NCI-H2196 treated with DMSO at 0.1 percent for 48 hours (cell line): ENCODE data around the gene PRR14L.
A peak's percentile ranks its signal among the peaks of the same experiment; 100 is the strongest.
"Not testable (repeated sequence)": the region's sequence is repeated elsewhere in the genome, so short reads cannot be mapped to it uniquely, and the experiment has no call there.

Source experiments
- DNase-seq: peaks from one replicate; lab custom pipeline; 2025; ENCODE audit not compliant: unreplicated experiment; lab: John Stamatoyannopoulos, UW

PRR14L gene

GRCh38 chr22:31749636-31750364, at the start of gene PRR14L:
Gene PRR14L, minus strand, starts transcription at chr22:31750132. Its CDS starts 11,272 bp downstream, at chr22:31738860.
- peak; percentile 68 for DNase-seq

GRCh38 chr22:31799358-31799757, 49.4 kb upstream of the PRR14L start:
- not testable (repeated sequence) for DNase-seq

- no peak for DNase-seq
Measured at GRCh38 chr22:31790240-31790639, 40.3 kb upstream of the PRR14L start.

GRCh38 chr22:31789803-31790202, 39.9 kb upstream of the PRR14L start:
- no peak for DNase-seq

- no peak for DNase-seq
Measured at GRCh38 chr22:31776231-31776630, 26.3 kb upstream of the PRR14L start.

- DNase-seq: no peak
Measured at GRCh38 chr22:31773416-31773815, 23.5 kb upstream of the PRR14L start.

- DNase-seq: no peak
Measured at GRCh38 chr22:31768422-31769059, 18.6 kb upstream of the PRR14L start.

GRCh38 chr22:31764785-31765184, 14.9 kb upstream of the PRR14L start:
- no peak for DNase-seq

- not testable (repeated sequence) for DNase-seq
Measured at GRCh38 chr22:31758860-31759259, 8.9 kb upstream of the PRR14L start.

DNA sequence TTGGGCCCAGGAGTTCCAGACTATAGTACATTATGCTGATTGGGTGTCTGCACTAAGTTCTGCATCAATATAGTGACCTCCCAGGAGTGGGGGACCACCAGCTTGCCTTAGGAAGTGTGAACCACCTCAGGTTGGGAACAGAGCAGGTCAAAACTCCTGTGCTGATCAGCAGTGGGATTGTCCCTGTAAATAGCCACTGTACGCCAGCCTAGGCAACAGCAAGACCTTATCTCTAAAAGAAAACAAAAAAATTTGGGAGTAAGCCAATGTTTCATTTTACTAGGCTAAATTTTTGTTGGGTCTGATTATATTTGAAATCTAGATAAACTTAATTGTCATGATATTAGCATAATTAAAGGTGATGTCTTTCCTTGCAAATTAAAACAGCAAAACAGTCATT, 7.3 kb upstream of the PRR14L start:
- no peak for DNase-seq

DNA sequence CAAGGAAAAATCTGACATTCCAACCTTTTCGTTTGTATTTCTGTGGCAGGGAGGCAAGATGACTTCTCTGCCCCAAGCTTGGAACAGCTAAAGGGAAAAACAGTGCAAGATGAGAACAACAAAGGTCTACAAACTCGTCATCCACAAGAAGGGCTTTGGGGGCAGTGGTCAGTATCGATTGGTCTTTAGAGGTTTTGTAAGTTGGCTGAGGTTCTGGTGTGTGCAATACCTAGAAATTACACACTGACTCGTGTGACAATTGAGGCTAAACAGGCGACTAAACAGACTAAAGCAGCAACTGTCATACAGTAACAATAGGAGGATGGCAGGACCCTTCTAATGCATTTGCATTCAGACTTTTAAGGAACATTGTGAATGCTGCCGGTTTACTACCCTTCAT, 4.9 kb upstream of the PRR14L start:
- no peak for DNase-seq

- DNase-seq: peak; percentile 51
Measured at GRCh38 chr22:31753634-31754501, 3.9 kb upstream of the PRR14L start, which contains the start of gene DEPDC5. Gene DEPDC5, plus strand, starts transcription at chr22:31754019. Its CDS starts 903 bp downstream, at chr22:31754922.

DNA sequence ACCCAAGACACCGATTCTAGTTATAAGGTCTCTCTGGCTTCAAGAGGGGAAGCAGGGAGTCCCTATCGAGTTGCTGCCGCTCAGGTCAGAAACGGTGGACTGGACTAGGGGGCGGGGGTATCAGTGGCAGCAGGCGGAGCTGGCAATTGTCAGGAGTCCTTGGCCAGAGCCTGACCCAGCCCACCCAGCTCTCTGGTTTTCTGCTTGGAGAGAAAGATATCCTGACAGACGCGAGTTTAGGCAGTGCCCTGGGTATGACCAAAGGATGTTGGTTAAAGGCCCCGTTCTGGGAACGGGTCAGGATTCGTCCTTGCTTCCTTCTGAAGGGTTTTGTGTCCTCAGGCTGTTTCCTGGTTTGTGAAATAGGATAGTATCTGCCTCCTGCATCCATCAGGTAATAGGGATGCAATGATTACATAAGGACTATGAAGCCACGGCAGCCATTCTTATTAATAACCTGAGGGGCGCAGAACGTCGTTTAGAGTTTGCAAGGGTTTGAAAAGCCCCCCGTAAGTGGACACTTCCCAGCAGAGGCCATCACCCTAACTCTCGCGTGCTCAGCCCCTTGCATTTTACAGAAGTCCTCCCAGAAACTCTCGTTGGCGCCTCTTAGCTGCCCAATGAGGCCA, 3.2 kb upstream of the PRR14L start:
- DNase-seq: peak; percentile 22

- DNase-seq: no peak
Measured at GRCh38 chr22:31752096-31752847, 2.3 kb upstream of the PRR14L start.

DNA sequence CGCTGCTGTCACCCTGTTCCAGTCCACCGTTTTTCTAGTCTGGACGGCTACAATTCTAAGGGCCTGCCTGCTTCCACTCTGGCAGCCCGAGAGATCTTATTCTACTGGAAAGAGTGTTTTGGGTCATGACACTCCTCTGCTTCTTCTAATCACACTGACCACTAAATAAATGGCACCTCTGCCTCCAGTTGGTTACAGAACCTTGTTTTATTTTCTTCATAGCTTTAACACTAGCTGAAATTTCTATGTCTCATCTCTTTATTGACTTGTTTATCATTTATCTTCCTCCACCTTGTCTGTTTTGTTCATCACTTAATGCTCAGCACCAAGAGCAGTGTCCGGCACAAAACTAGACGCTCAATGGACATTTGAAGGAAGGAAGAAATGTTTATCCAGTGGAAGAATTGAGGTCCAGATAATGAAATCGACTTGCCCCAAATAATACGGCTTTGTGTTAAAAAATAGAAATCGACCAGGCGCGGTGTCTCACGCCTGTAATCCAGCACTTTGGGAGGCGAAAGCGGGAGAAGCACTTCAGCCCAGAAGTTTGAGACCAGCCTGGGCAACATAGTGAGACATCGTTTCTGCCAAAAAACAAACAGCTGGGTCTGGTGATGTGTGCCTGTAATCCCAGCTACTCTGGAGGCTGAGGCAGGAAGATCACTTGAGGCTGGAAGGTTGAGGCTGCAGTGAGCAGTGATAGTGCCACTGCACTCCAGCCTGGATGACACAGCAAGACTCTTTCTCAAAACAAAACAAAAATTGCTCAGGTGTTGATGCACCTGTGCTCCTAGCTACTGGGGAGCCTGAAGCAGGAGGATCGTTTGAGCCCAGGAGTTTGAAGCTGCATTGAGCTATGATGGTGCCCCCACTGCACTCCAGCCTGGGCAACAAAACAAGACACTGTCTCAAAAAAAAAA, 693 bp upstream of the PRR14L start:
- DNase-seq: no peak

DNA sequence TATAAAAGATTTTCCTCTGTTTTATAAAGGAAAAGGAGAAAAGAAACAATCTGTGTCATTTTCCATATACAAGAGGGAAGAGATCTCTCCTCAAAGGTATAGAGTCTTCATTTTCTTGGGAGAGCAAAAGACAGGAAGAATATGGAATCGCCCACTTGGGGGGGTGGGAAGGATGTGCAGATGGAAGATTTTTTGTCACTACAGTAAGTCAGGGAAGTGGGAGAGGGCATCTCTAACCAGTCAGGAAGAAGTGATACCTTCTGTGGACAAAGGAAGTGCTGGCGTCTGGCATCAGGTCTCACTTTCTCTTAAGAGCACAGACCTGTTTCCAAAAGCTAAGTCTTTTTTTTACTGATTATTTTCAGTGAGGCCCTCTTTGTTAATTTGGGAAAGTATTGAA, 1.4 kb downstream of the PRR14L start:
- DNase-seq: no peak

GRCh38 chr22:31747441-31747840, 2.5 kb downstream of the PRR14L start:
- DNase-seq: no peak

- DNase-seq: no peak
Measured at GRCh38 chr22:31743871-31744270, 6.1 kb downstream of the PRR14L start.

DNA sequence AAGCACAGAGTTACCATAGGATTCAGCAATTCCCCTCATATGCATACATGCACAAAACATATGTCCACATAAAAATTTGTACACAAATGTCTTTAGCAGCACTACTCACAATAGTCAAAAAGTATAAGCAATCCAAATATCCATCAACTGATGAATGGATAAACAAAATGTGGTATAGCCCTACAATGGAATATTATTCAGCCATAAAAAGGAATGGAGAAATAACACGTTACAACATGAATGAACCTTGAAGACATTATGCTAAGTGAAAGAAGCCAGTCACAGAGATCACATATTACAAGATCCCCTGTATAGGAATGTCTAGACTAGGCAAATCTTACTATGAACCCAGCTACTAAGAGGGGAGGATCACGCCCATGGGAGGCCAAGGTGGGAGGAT, 7.2 kb downstream of the PRR14L start:
- DNase-seq: no peak
